ENCODE data around the gene NUMBL. TPM values are rescaled to one million over a fixed set of nuclear protein-coding genes. Genes with fewer than 3 reads are reported as not detected.

Gene NUMBL
- total and polyA plus RNA-seq, 2 of the 8 experiments (the other 6 are each of a cell fraction or from before 2014, with no cell fraction given), result 13.5 to 24.8 TPM

DNA sequence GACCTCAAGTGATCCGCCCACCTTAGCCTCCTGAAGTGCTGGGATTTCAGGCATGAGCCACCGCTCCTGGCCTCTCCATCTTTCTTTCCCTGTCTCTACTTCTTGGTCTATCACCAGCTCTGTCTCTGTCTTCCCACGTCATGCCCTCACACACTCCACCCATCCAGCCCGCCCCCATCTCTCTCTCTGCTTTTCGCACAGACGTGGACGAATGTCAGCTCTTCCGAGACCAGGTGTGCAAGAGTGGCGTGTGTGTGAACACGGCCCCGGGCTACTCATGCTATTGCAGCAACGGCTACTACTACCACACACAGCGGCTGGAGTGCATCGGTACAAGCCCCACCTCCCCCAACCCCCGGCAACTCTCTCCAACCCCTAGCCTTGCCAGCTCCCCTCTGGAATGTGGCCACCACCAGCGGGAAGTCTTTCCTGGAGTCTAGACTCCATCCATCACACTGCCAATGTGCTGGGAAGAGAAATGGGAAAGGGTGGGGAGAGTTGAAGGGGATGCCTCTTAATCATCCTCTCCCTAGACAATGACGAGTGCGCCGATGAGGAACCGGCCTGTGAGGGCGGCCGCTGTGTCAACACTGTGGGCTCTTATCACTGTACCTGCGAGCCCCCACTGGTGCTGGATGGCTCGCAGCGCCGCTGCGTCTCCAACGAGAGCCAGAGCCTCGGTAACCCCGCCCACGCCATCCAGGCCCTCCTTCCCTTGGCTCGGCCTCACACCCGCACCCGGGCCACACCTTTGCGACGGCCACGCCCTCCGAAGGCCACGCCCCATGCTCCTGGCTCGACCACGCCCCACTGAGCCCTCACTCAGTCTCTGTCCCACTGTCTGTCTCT, 66.8 kb downstream of the NUMBL start:
- H2BK20ac ChIP-seq (ENCODE audit: low read length), result no peak overlapping the region
- H3K4me1 ChIP-seq (replicated peaks in 1 of 4; ENCODE audit: control insufficient read depth in 3 of 4, insufficient read depth in 4 of 4, low read length in 3 of 4), result peaks cover 0 to 18% (median 8%) of the 10 kb centered on the region in 4 experiments; a peak in 6 of 7 replicates
- no peaks in the 10 kb centered on the region; a peak in 1 of 7 replicates for H3K27me3 ChIP-seq (replicated peaks in 1 of 4; ENCODE audit: control insufficient read depth in 3 of 4, extremely low read depth in 1 of 4, insufficient read depth in 3 of 4, low read length in 3 of 4)
- no peaks in the 10 kb centered on the region for H3K9me3 ChIP-seq (ENCODE audit: insufficient read depth in 2 of 2, low read depth in 1 of 2, low read length in 1 of 2)
- peaks cover 2% of the 10 kb centered on the region; the same call in 1 of the 2 replicates for H3K23me2 ChIP-seq (ENCODE audit: low read depth, low read length)
- ChIA-PET POLR2A (ENCODE audit: partially characterized antibody) (interaction anchor here (0.8 to 2.3 kb wide), 8 partner anchors 9 to 181 kb away, joined by 3 to 14 read pairs (median 6); no protein-coding TSS in a partner anchor), CTCF (ENCODE audit: partially characterized antibody) (interaction anchor here (1.0 to 5.3 kb wide), 4 partner anchors 11 to 21 kb away, joined by 4 to 51 read pairs (median 7); no protein-coding TSS in a partner anchor)
- H4K20me1 ChIP-seq (replicated peaks in 1 of 2; ENCODE audit: control insufficient read depth in 1 of 2, insufficient read depth in 2 of 2, low read length in 2 of 2), result peaks cover 0 to 5% of the 10 kb centered on the region in 2 experiments
- peak overlapping the region; percentile 61; the same call in 1 of the 2 replicates for H2BK5ac ChIP-seq (ENCODE audit: low read depth, low read length)
- H4K8ac ChIP-seq (ENCODE audit: extremely low read depth, insufficient read depth, low read length), result peak overlapping the region; percentile 91
- peak overlapping the region; percentile 32 for H3K56ac ChIP-seq (replicated peaks; ENCODE audit: insufficient read length, low read depth, low read length)
- no peak overlapping the region for H3K23ac ChIP-seq (ENCODE audit: insufficient read length)
- H3K4me2 ChIP-seq (ENCODE audit: insufficient read depth in 1 of 2, low read depth in 2 of 2, low read length in 2 of 2), result peak overlapping the region; percentile 54 to 81
- H2BK12ac ChIP-seq (ENCODE audit: low read depth, low read length), result no peak overlapping the region; the same call in 1 of the 2 replicates
- peak overlapping the region; percentile 6 to 53 (median 42); a peak in 7 of 8 replicates for H3K4me3 ChIP-seq (ENCODE audit: extremely low read depth in 1 of 4, insufficient read depth in 2 of 4, low read depth in 3 of 4, low read length in 4 of 4)
- H2AFZ ChIP-seq (ENCODE audit: low read length), result no peak overlapping the region
- H2BK15ac ChIP-seq (ENCODE audit: low read length), result 0 out of 2 replicates have a peak overlapping the region, but pooled peaks have one; percentile 55
- no peak overlapping the region for H3K14ac ChIP-seq (ENCODE audit: insufficient read length)
- no peaks in the 10 kb centered on the region for H3K79me1 ChIP-seq (ENCODE audit: low read depth, low read length)
- no peak overlapping the region; the same call in 1 of the 2 replicates for H3K27ac ChIP-seq (ENCODE audit: low read depth, low read length)
- peak overlapping the region; percentile 75; the same call in 1 of the 2 replicates for H3K18ac ChIP-seq (ENCODE audit: extremely low read depth, low read length)
- no peak overlapping the region for H2BK120ac ChIP-seq (replicated peaks; ENCODE audit: low read depth, low read length)
- H4K5ac ChIP-seq (ENCODE audit: insufficient read length, low read depth, low read length), result no peak overlapping the region
- WGBS, 2 experiments (ENCODE audit: extremely low coverage in 1 of 2, insufficient coverage in 1 of 2, insufficient read length in 1 of 2, insufficient replicate concordance in 2 of 2, low coverage in 1 of 2, low lambda C conversion rate in 2 of 2, missing lambda C conversion rate in 1 of 2), result 14% methylated on average over 35 of the region's 41 CpGs; no CpG with 5 or more reads in 1 of the 2 experiments
- no peak overlapping the region for H2AK5ac ChIP-seq (ENCODE audit: low read depth, low read length)
- H3K36me3 ChIP-seq (ENCODE audit: control insufficient read depth in 2 of 4, insufficient read depth in 4 of 4, low read length in 3 of 4), result peaks cover 5 to 37% (median 18%) of the 10 kb centered on the region in 4 experiments
- no peaks in the 10 kb centered on the region for H3K79me2 ChIP-seq (ENCODE audit: control insufficient read depth in 1 of 2, insufficient read depth in 2 of 2, low read length in 2 of 2)
- H3K4ac ChIP-seq (replicated peaks; ENCODE audit: insufficient read length, low read depth, low read length), result no peak overlapping the region
- peak overlapping the region in 3 of 4 experiments; percentile 41 to 46 (median 45); a peak in 3 of 7 replicates for H3K9ac ChIP-seq (replicated peaks in 1 of 4; ENCODE audit: extremely low read depth in 1 of 4, low read depth in 3 of 4, low read length in 3 of 4)
- no peak overlapping the region for H4K91ac ChIP-seq (replicated peaks; ENCODE audit: insufficient read length, low read length)
- DNase-seq (ENCODE audit: low read depth in 1 of 2, low spot score in 2 of 2) (peak in 1 of 2 experiments; percentile 100), FAIRE-seq (no peak)
- TF ChIP-seq KDM5A (IDR thresholded peaks at IDR 0.05; ENCODE audit: low read length), result no peak
